HepG2 (cell line): ENCODE results near the gene BTBD17. TPM values are rescaled to one million over a fixed set of nuclear protein-coding genes. Genes with fewer than 3 reads are reported as not detected.

Source experiments
- CBFB ChIP-seq: sonication (generic); formaldehyde crosslinking; IDR thresholded peaks from 2 replicates; pipeline ENCODE4 v1.4.0; 2020; ENCODE audit warnings: missing genetic modification reagents
- ELF1 ChIP-seq: sonication (generic); formaldehyde crosslinking; IDR thresholded peaks from 2 replicates; pipeline ENCODE4 v1.4.0; 2020; ENCODE audit warnings: missing genetic modification reagents
- FOXK2 ChIP-seq: fragments of 450-650 bp; IDR thresholded peaks from 2 replicates; pipeline ENCODE4 v1.6.1; 2016
- GTF2F1 ChIP-seq: fragments of 150-350 bp; IDR thresholded peaks from 2 replicates; pipeline ENCODE4 v1.6.1; 2014; ENCODE audit warnings: low read length
- GZF1 ChIP-seq: sonication (generic); formaldehyde crosslinking; IDR thresholded peaks from 2 replicates; pipeline ENCODE4 v1.5.1; 2020; ENCODE audit warnings: mild to moderate bottlenecking, missing genetic modification reagents
- KAT8 ChIP-seq: IDR thresholded peaks from 2 replicates; pipeline ENCODE4 v1.6.1; 2016; ENCODE audit warnings: missing genetic modification reagents, missing compliant biosample characterization
- MTA3 ChIP-seq: sonication (generic); formaldehyde crosslinking; IDR thresholded peaks from 2 replicates; pipeline ENCODE4 v1.4.0; 2020; ENCODE audit warnings: missing genetic modification reagents
- RBAK ChIP-seq: sonication (generic); formaldehyde crosslinking; IDR thresholded peaks from 2 replicates; pipeline ENCODE4 v1.5.1; 2020; ENCODE audit warnings: mild to moderate bottlenecking, missing genetic modification reagents
- SP2 ChIP-seq: sonication (generic); formaldehyde crosslinking; IDR thresholded peaks from 2 replicates; pipeline ENCODE4 v1.5.1; 2020; ENCODE audit warnings: mild to moderate bottlenecking, missing genetic modification reagents
- ZBTB3 ChIP-seq: sonication (generic); formaldehyde crosslinking; IDR thresholded peaks from 2 replicates; pipeline ENCODE4 v1.4.0; 2020; ENCODE audit warnings: low read depth, mild to moderate bottlenecking, moderate library complexity, missing genetic modification reagents, borderline replicate concordance
- ZMYM4 ChIP-seq: sonication (generic); formaldehyde crosslinking; IDR thresholded peaks from 2 replicates; pipeline ENCODE4 v1.8.1; 2023; ENCODE audit warnings: mild to moderate bottlenecking, missing genetic modification reagents
- ZNF274 ChIP-seq: sonication (generic); formaldehyde crosslinking; IDR thresholded peaks from 2 replicates; pipeline ENCODE4 v1.5.1; 2020; ENCODE audit warnings: mild to moderate bottlenecking, missing genetic modification reagents
- ZNF383 ChIP-seq: sonication (generic); formaldehyde crosslinking; IDR thresholded peaks from 2 replicates; pipeline ENCODE4 v1.4.0; 2020; ENCODE audit warnings: missing genetic modification reagents, mild to moderate bottlenecking, borderline replicate concordance
- ZNF839 ChIP-seq: sonication (generic); formaldehyde crosslinking; IDR thresholded peaks from 2 replicates; pipeline ENCODE4 v1.4.0; 2020; ENCODE audit warnings: missing genetic modification reagents, mild to moderate bottlenecking, borderline replicate concordance
- polyA plus RNA-seq, 8 experiments: library from polyadenylated mRNA; depleted of rRNA in 3 of 8; stranded (reverse) in 7 of 8; unstranded in 1 of 8; fragments of >200 nt; fragmentation: Illumina TruSeq in 4 of 8; extraction: Trizol in 4 of 8; gene quantifications; 2 replicates each; pipeline versions ENCODE4 v1.2.1 to v1.2.3, GENCODE V29; 2011 to 2016; ENCODE audit warnings: low read depth in 4 of 8, missing spikeins in 1 of 8, mixed read lengths in 1 of 8; ENCODE audit not compliant: insufficient read depth in 1 of 8
- total RNA-seq, 5 experiments: library from RNA; depleted of rRNA; stranded (reverse); fragments of >200 nt; fragmentation: Illumina TruSeq; extraction: Trizol; gene quantifications; 2 replicates each; pipeline ENCODE4 v1.2.3, GENCODE V29; 2016; ENCODE audit warnings: low read depth in 1 of 5
- TF ChIP-seq, protein P1 (sequence below): fragments of 450-650 bp; IDR thresholded peaks from 2 replicates; pipeline ENCODE4 v1.6.1; 2017; ENCODE audit warnings: mild to moderate bottlenecking
- TF ChIP-seq, protein P2 (sequence below): sonication (generic); formaldehyde crosslinking; IDR thresholded peaks from 2 replicates; pipeline ENCODE4 v1.9.0; 2021; ENCODE audit warnings: mild to moderate bottlenecking, missing genetic modification reagents
- TF ChIP-seq, protein P3 (sequence below): sonication (generic); formaldehyde crosslinking; conservative IDR thresholded peaks from 2 replicates; pipeline ENCODE4 v1.8.0; 2022; ENCODE audit warnings: mild to moderate bottlenecking, moderate library complexity, missing genetic modification reagents
- TF ChIP-seq, protein P4 (sequence below): sonication (generic); formaldehyde crosslinking; IDR thresholded peaks from 2 replicates; pipeline ENCODE4 v1.5.0; 2020; ENCODE audit warnings: mild to moderate bottlenecking, missing genetic modification reagents

Gene BTBD17
- total and polyA plus RNA-seq, 2 of the 13 experiments (the other 11 are each of a cell fraction or from before 2014, with no cell fraction given): not detected

DNA sequence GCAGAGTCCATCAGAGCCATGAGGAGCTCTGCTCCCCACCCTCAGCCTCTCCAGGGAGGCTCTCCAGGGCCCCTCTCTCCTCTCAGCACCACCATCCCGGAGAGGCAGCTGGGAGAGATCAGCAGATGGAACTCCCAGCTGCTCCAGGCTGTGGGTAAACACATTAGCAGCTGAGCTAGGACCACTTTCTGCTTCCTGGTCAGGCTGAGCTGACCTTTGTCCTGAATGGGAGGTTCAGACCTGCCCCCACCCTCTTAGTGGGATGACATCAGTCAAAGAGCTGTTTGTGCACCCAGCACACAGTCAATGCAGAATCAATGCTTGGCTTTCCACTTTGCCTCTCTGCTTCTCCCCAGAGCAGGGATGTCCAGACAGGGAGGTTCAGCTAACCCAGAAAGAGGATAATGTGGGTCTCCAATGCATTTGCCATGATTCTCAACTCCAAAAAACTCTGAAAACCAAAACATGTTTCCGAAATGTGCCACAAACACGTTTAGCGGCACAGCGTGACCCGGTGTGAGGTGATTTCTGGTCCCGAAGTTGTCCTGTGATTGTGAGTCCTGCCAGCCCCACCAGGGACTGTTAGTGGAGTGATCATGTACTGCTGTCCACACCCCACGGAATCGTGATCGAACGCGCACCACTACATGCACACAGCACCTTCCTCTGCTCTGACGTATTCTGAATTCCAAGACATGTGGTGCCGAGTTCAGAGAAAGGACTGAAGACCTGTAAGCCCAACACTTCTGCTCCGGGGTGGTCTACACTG lies 12.4 kb upstream of the BTBD17 start (continued):
- no peak for TF ChIP-seq ZBTB3 (CRISPR knock-in tag)
- no peak for TF ChIP-seq GZF1 (CRISPR knock-in tag)
- TF ChIP-seq, protein P1, sequence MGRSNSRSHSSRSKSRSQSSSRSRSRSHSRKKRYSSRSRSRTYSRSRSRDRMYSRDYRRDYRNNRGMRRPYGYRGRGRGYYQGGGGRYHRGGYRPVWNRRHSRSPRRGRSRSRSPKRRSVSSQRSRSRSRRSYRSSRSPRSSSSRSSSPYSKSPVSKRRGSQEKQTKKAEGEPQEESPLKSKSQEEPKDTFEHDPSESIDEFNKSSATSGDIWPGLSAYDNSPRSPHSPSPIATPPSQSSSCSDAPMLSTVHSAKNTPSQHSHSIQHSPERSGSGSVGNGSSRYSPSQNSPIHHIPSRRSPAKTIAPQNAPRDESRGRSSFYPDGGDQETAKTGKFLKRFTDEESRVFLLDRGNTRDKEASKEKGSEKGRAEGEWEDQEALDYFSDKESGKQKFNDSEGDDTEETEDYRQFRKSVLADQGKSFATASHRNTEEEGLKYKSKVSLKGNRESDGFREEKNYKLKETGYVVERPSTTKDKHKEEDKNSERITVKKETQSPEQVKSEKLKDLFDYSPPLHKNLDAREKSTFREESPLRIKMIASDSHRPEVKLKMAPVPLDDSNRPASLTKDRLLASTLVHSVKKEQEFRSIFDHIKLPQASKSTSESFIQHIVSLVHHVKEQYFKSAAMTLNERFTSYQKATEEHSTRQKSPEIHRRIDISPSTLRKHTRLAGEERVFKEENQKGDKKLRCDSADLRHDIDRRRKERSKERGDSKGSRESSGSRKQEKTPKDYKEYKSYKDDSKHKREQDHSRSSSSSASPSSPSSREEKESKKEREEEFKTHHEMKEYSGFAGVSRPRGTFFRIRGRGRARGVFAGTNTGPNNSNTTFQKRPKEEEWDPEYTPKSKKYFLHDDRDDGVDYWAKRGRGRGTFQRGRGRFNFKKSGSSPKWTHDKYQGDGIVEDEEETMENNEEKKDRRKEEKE: no peak
- TF ChIP-seq, protein P2, sequence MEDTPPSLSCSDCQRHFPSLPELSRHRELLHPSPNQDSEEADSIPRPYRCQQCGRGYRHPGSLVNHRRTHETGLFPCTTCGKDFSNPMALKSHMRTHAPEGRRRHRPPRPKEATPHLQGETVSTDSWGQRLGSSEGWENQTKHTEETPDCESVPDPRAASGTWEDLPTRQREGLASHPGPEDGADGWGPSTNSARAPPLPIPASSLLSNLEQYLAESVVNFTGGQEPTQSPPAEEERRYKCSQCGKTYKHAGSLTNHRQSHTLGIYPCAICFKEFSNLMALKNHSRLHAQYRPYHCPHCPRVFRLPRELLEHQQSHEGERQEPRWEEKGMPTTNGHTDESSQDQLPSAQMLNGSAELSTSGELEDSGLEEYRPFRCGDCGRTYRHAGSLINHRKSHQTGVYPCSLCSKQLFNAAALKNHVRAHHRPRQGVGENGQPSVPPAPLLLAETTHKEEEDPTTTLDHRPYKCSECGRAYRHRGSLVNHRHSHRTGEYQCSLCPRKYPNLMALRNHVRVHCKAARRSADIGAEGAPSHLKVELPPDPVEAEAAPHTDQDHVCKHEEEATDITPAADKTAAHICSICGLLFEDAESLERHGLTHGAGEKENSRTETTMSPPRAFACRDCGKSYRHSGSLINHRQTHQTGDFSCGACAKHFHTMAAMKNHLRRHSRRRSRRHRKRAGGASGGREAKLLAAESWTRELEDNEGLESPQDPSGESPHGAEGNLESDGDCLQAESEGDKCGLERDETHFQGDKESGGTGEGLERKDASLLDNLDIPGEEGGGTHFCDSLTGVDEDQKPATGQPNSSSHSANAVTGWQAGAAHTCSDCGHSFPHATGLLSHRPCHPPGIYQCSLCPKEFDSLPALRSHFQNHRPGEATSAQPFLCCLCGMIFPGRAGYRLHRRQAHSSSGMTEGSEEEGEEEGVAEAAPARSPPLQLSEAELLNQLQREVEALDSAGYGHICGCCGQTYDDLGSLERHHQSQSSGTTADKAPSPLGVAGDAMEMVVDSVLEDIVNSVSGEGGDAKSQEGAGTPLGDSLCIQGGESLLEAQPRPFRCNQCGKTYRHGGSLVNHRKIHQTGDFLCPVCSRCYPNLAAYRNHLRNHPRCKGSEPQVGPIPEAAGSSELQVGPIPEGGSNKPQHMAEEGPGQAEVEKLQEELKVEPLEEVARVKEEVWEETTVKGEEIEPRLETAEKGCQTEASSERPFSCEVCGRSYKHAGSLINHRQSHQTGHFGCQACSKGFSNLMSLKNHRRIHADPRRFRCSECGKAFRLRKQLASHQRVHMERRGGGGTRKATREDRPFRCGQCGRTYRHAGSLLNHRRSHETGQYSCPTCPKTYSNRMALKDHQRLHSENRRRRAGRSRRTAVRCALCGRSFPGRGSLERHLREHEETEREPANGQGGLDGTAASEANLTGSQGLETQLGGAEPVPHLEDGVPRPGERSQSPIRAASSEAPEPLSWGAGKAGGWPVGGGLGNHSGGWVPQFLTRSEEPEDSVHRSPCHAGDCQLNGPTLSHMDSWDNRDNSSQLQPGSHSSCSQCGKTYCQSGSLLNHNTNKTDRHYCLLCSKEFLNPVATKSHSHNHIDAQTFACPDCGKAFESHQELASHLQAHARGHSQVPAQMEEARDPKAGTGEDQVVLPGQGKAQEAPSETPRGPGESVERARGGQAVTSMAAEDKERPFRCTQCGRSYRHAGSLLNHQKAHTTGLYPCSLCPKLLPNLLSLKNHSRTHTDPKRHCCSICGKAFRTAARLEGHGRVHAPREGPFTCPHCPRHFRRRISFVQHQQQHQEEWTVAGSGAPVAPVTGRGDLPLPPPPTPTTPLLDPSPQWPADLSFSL (CRISPR knock-in tag): 0 out of 2 replicates have a peak, but pooled peaks have one; percentile 33
- 0 out of 2 replicates have a peak, but pooled peaks have one; percentile 24 for TF ChIP-seq CBFB (CRISPR knock-in tag)
- peak; percentile 93 for TF ChIP-seq KAT8
- TF ChIP-seq GTF2F1: no peak
- TF ChIP-seq MTA3 (CRISPR knock-in tag): no peak
- TF ChIP-seq SP2 (CRISPR knock-in tag): no peak
- TF ChIP-seq RBAK (CRISPR knock-in tag): no peak
- peak; percentile 93 for TF ChIP-seq ELF1
- peak; percentile 83 for TF ChIP-seq ZMYM4 (CRISPR knock-in tag)
- TF ChIP-seq, protein P3, sequence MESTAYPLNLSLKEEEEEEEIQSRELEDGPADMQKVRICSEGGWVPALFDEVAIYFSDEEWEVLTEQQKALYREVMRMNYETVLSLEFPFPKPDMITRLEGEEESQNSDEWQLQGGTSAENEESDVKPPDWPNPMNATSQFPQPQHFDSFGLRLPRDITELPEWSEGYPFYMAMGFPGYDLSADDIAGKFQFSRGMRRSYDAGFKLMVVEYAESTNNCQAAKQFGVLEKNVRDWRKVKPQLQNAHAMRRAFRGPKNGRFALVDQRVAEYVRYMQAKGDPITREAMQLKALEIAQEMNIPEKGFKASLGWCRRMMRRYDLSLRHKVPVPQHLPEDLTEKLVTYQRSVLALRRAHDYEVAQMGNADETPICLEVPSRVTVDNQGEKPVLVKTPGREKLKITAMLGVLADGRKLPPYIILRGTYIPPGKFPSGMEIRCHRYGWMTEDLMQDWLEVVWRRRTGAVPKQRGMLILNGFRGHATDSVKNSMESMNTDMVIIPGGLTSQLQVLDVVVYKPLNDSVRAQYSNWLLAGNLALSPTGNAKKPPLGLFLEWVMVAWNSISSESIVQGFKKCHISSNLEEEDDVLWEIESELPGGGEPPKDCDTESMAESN (CRISPR knock-in tag): no peak
- no peak for TF ChIP-seq ZNF383 (CRISPR knock-in tag)
- TF ChIP-seq, protein P4, sequence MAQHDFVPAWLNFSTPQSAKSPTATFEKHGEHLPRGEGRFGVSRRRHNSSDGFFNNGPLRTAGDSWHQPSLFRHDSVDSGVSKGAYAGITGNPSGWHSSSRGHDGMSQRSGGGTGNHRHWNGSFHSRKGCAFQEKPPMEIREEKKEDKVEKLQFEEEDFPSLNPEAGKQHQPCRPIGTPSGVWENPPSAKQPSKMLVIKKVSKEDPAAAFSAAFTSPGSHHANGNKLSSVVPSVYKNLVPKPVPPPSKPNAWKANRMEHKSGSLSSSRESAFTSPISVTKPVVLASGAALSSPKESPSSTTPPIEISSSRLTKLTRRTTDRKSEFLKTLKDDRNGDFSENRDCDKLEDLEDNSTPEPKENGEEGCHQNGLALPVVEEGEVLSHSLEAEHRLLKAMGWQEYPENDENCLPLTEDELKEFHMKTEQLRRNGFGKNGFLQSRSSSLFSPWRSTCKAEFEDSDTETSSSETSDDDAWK: no peak
- no peak for TF ChIP-seq ZNF274
- TF ChIP-seq FOXK2: peak; percentile 72; the same call in 1 of the 2 replicates
- no peak for TF ChIP-seq ZNF839 (CRISPR knock-in tag)
